Renal cortex interstitium (tissue), 11 donors: ENCODE data around the gene SLC4A2. TPM values are rescaled to one million over a fixed set of nuclear protein-coding genes. Genes with fewer than 3 reads are reported as not detected.

ENCODE experiments used
- DNase-seq, 11 donors: peaks; one replicate each; pipeline ENCODE4 v3.0.0-alpha.2; 2013; ENCODE audit warnings: low read depth in 9 of 11, low spot score in 4 of 11; ENCODE audit errors: extremely low read depth in 1 of 11
- polyA plus RNA-seq, 3 donors: library from polyadenylated mRNA; unstranded; fragments of 120-200 nt; gene quantifications; one replicate each; pipeline ENCODE4 v1.2.1, GENCODE V29; 2013; ENCODE audit not compliant: insufficient read length in 3 of 3

The SLC4A2 gene
- polyA plus RNA-seq, 3 donors, result 75.9 to 120 (median 110) TPM

- no peak for DNase-seq
Measured at GRCh38 chr7:151071032-151071866, 11.9 kb downstream of the SLC4A2 start.

- no peak for DNase-seq
Measured at GRCh38 chr7:151073990-151074389, 14.6 kb downstream of the SLC4A2 start.

- no peak for DNase-seq
Measured at GRCh38 chr7:151074817-151075661, 15.7 kb downstream of the SLC4A2 start.

- no peak for DNase-seq
Measured at GRCh38 chr7:151075662-151075971, 16.2 kb downstream of the SLC4A2 start.

- DNase-seq, result no peak
Measured at GRCh38 chr7:151075978-151076426, 16.6 kb downstream of the SLC4A2 start.

GRCh38 chr7:151076863-151077704 lies 17.7 kb downstream of the SLC4A2 start:
- no peak for DNase-seq

GRCh38 chr7:151077705-151078232 lies 18.4 kb downstream of the SLC4A2 start:
- DNase-seq, result no peak

- no peak for DNase-seq
Measured at GRCh38 chr7:151078233-151079040, 19.0 kb downstream of the SLC4A2 start.

- DNase-seq, result no peak
Measured at GRCh38 chr7:151079199-151079910, 20.0 kb downstream of the SLC4A2 start.

- DNase-seq, result no peak
Measured at GRCh38 chr7:151080067-151080521, 20.7 kb downstream of the SLC4A2 start.

GRCh38 chr7:151080522-151081169 lies 21.3 kb downstream of the SLC4A2 start, which contains the start of gene FASTK:
TSS of gene FASTK (minus strand) at chr7:151080809. CDS start at chr7:151080766, 43 bp downstream.
- DNase-seq, result peak in 7 of 11 donors; percentile 83 to 90 (median 87)

GRCh38 chr7:151081170-151082101 lies 22.0 kb downstream of the SLC4A2 start:
- no peak for DNase-seq

GRCh38 chr7:151082141-151083070 lies 23.0 kb downstream of the SLC4A2 start:
- DNase-seq, result no peak

- no peak for DNase-seq
Measured at GRCh38 chr7:151083071-151083823, 23.9 kb downstream of the SLC4A2 start, which contains the start of gene TMUB1. TSS of gene TMUB1 (minus strand) at chr7:151083493. CDS start at chr7:151082563, 930 bp downstream.
